CD14-positive monocyte (primary cell): Measurements from ENCODE around the gene COQ6. TPM values are rescaled to one million over a fixed set of nuclear protein-coding genes. Genes with fewer than 3 reads are reported as not detected.

Experiments used
- DNase-seq, 3 donors: peaks; one replicate each; pipeline ENCODE4 v3.0.0-alpha.2; 2011 to 2022
- H2AFZ ChIP-seq: 2 replicates; pipeline ENCODE4 v1.6.0; 2012; ENCODE audit warnings: mild to moderate bottlenecking, low read depth, low read length, inconsistent platforms; ENCODE audit not compliant: insufficient read depth, poor library complexity, severe bottlenecking
- H3K27ac ChIP-seq, 2 donors: 1 replicate in 1 of 2; 2 replicates in 1 of 2; pipeline ENCODE4 v1.5.1; 2012 to 2013; ENCODE audit warnings: low read length in 2 of 2, control low read depth in 1 of 2, inconsistent platforms in 1 of 2, low read depth in 1 of 2, mild to moderate bottlenecking in 1 of 2
- H3K27me3 ChIP-seq, 2 donors: one replicate each; pipeline versions ENCODE4 v1.6.0 to v1.6.1; 2011 to 2013; ENCODE audit warnings: low read length in 2 of 2; ENCODE audit not compliant: control insufficient read depth in 2 of 2, insufficient read depth in 2 of 2
- H3K36me3 ChIP-seq, 2 donors: replicated peaks in 1 of 2; 1 replicate in 1 of 2; 2 replicates in 1 of 2; pipeline versions ENCODE4 v1.5.1 to v1.6.1; 2012 to 2013; ENCODE audit warnings: low read length in 2 of 2, control low read depth in 1 of 2, inconsistent platforms in 1 of 2, mild to moderate bottlenecking in 1 of 2; ENCODE audit not compliant: insufficient read depth in 2 of 2, control insufficient read depth in 1 of 2
- H3K4me1 ChIP-seq, 2 donors: 1 replicate in 1 of 2; 2 replicates in 1 of 2; pipeline versions ENCODE4 v1.5.1 to v1.6.1; 2012 to 2013; ENCODE audit warnings: low read length in 2 of 2, control low read depth in 1 of 2, inconsistent platforms in 1 of 2, mild to moderate bottlenecking in 1 of 2, moderate library complexity in 1 of 2; ENCODE audit not compliant: insufficient read depth in 2 of 2, control insufficient read depth in 1 of 2
- H3K4me2 ChIP-seq: replicated peaks from 2 replicates; pipeline ENCODE3; 2012; ENCODE audit warnings: low read length, moderate library complexity, mild to moderate bottlenecking; ENCODE audit not compliant: poor library complexity, severe bottlenecking; ENCODE audit errors: extremely low read depth
- H3K4me3 ChIP-seq, 3 experiments: fragments of 200-600 bp in 1 of 3; sonication (generic) in 1 of 3; replicated peaks in 1 of 3; 1 replicate in 2 of 3; 2 replicates in 1 of 3; pipeline ENCODE4 v1.5.1; 2011 to 2013; ENCODE audit warnings: low read length in 3 of 3, mild to moderate bottlenecking in 3 of 3, control low read depth in 2 of 3, low read depth in 2 of 3, inconsistent platforms in 1 of 3, moderate library complexity in 1 of 3
- H3K79me2 ChIP-seq: 2 replicates; pipeline ENCODE4 v1.6.0; 2012; ENCODE audit warnings: mild to moderate bottlenecking, control low read depth, inconsistent platforms, low read length, moderate library complexity; ENCODE audit not compliant: insufficient read depth
- H3K9ac ChIP-seq: 2 replicates; pipeline ENCODE4 v1.6.0; 2017; ENCODE audit warnings: low read length, mild to moderate bottlenecking; ENCODE audit not compliant: insufficient read depth, poor library complexity, severe bottlenecking
- H3K9me3 ChIP-seq, 2 donors: replicated peaks in 1 of 2; 1 replicate in 1 of 2; 2 replicates in 1 of 2; pipeline versions ENCODE4 v1.5.1 to v1.6.1; 2012 to 2013; ENCODE audit warnings: low read length in 2 of 2, control low read depth in 1 of 2; ENCODE audit not compliant: control insufficient read depth in 1 of 2, insufficient read depth in 1 of 2
- H4K20me1 ChIP-seq: 2 replicates; pipeline ENCODE4 v1.6.0; 2012; ENCODE audit warnings: mild to moderate bottlenecking, low read length, control low read depth, moderate library complexity; ENCODE audit not compliant: insufficient read depth
- H3K27ac Mint-ChIP-seq, 7 donors: one replicate each; pipeline ENCODE4 v1.8.0; 2020; ENCODE audit warnings: mild to moderate bottlenecking in 7 of 7, mixed read lengths in 7 of 7, moderate library complexity in 6 of 7, inconsistent platforms in 2 of 7
- H3K27me3 Mint-ChIP-seq, 3 donors: one replicate each; pipeline ENCODE4 v1.8.0; 2021 to 2022; ENCODE audit warnings: low read depth in 3 of 3, mild to moderate bottlenecking in 3 of 3, mixed read lengths in 3 of 3, moderate library complexity in 3 of 3, inconsistent platforms in 1 of 3
- H3K36me3 Mint-ChIP-seq, 2 donors: one replicate each; pipeline ENCODE4 v1.8.0; 2020; ENCODE audit warnings: mixed read lengths in 2 of 2, inconsistent platforms in 1 of 2, mild to moderate bottlenecking in 1 of 2
- H3K4me1 Mint-ChIP-seq: one replicate; pipeline ENCODE4 v1.8.0; 2020; ENCODE audit warnings: mild to moderate bottlenecking, mixed read lengths
- H3K4me3 Mint-ChIP-seq, 2 donors: one replicate each; pipeline ENCODE4 v1.8.0; 2020; ENCODE audit warnings: mild to moderate bottlenecking in 2 of 2, mixed read lengths in 2 of 2, moderate library complexity in 1 of 2
- H3K9me3 Mint-ChIP-seq, 7 donors: one replicate each; pipeline ENCODE4 v1.8.0; 2020 to 2022; ENCODE audit warnings: mixed read lengths in 7 of 7, mild to moderate bottlenecking in 6 of 7, moderate library complexity in 6 of 7, inconsistent platforms in 2 of 7
- WGBS: methylation state at CpG from one replicate; pipeline ENCODE4 v1.1.5; 2013; ENCODE audit warnings: missing lambda C conversion rate; ENCODE audit not compliant: insufficient coverage; 5-methylcytosine and 5-hydroxymethylcytosine counted together
- intact Hi-C, 2 donors: fragments of 100-400 bp; cut with micrococcal nuclease; formaldehyde crosslinking; loops; one replicate each; pipeline versions ENCODE4 v1.15.0 to v1.15.1; 2023
- polyA plus RNA-seq, 3 donors: library from polyadenylated mRNA; depleted of rRNA in 1 of 3; unstranded in 2 of 3; stranded (reverse) in 1 of 3; fragments of 300-500 nt in 2 of 3; fragments of >200 nt in 1 of 3; fragmentation: Illumina TruSeq in 2 of 3; gene quantifications; 1 replicate in 2 of 3; 2 replicates in 1 of 3; pipeline ENCODE4 v1.2.3, GENCODE V29; 2012 to 2021
- TF ChIP-seq, protein P1 (sequence below): fragments of 200-600 bp; IDR thresholded peaks from one replicate; pipeline ENCODE4 v1.8.0; 2022; ENCODE audit warnings: antibody characterized with exemption, mild to moderate bottlenecking

COQ6 gene
- polyA plus RNA-seq, 3 donors, result 14.1 to 21.1 (median 14.6) TPM

DNA sequence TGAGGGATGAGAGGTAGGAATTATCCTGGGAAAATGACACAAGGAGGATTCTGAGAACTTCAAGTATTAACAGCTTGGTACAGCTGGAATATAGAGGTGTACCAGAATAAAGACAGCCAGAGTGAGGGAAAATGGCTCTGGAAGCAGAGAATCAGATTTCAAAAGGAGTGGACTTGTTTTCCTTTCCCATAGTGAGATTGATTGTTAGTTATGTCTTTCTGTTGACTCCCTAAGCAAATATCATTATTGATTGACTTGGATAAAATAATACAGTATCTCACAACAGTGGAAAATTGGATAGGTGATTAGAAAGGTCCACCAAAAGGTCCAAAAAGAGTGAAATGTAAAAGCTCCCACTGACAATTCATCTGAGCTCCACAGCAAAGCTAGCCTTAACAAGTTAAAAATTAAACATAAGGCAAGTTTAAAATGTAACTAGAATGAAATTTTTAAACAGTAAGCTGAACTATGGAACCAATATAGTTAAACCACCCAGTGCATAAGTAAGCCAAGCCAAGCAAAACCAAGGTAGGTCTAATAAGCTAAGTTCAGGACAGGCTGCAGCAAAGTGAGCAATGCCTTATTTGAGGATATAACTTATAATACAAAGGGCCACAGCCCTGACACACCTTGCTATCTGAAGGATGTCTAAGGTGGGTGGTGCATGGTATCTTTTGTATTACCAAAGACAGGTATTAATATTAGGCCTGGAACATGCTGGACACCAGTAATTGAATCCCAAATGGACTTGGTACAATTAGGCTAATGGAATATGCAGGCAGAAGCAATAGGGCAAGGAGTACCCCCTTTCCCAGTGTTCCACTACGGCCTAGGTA is 47.2 kb downstream of the COQ6 start:
- Histone ChIP-seq H3K4me2 (no peak overlapping the region), H3K79me2 (no peaks in the 10 kb centered on the region), H3K4me3 (no peak overlapping the region), H3K9ac (no peak overlapping the region), H3K9me3 (no peaks in the 10 kb centered on the region), H3K36me3 (peaks cover 0 to 18% of the 10 kb centered on the region in 2 donors), H3K4me1 (no peaks in the 10 kb centered on the region), H3K27me3 (no peaks in the 10 kb centered on the region), H3K27ac (no peak overlapping the region), H2AFZ (no peak overlapping the region), H4K20me1 (no peaks in the 10 kb centered on the region)
- TF ChIP-seq, protein P1, sequence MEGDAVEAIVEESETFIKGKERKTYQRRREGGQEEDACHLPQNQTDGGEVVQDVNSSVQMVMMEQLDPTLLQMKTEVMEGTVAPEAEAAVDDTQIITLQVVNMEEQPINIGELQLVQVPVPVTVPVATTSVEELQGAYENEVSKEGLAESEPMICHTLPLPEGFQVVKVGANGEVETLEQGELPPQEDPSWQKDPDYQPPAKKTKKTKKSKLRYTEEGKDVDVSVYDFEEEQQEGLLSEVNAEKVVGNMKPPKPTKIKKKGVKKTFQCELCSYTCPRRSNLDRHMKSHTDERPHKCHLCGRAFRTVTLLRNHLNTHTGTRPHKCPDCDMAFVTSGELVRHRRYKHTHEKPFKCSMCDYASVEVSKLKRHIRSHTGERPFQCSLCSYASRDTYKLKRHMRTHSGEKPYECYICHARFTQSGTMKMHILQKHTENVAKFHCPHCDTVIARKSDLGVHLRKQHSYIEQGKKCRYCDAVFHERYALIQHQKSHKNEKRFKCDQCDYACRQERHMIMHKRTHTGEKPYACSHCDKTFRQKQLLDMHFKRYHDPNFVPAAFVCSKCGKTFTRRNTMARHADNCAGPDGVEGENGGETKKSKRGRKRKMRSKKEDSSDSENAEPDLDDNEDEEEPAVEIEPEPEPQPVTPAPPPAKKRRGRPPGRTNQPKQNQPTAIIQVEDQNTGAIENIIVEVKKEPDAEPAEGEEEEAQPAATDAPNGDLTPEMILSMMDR, result no peak
- WGBS, result 100% methylated on average over 1 of the region's 1 CpG
- no peaks in the 10 kb centered on the region for H3K4me1 Mint-ChIP-seq
- intact Hi-C loops, result no loop called here
- peaks cover 0 to 1% (median 0%) of the 10 kb centered on the region in 7 donors for H3K9me3 Mint-ChIP-seq
- H3K36me3 Mint-ChIP-seq, result peaks cover 17 to 19% of the 10 kb centered on the region in 2 donors
- H3K4me3 Mint-ChIP-seq, result no peak overlapping the region
- H3K27me3 Mint-ChIP-seq, result peaks cover 0 to 1% (median 0%) of the 10 kb centered on the region in 3 donors
- H3K27ac Mint-ChIP-seq, result no peak overlapping the region
- no peak for DNase-seq

DNA sequence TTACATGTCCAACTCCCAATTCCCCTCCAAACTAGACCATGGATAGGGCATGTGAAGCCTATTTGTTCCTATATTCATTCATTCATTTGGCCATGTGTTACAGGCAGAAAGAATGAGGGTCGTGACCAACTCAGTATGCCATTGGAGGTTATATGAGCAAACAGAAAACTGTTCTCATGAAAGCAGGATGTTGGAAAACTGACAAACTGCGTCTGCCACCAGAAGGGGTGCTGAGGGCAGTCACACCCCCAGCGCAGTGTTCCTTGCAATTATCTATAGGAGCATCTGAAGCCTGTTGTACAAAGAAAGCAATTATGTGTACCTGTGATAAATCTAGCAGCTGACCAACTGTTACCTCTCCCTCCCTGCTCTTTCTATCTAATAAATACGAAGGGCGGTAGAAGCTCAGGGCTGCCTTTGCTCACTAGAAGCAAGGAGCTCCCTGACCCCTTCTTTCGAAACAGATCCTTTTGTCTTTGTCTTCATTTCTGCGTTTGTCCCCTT is 47.9 kb downstream of the COQ6 start:
- H4K20me1 ChIP-seq, result no peaks in the 10 kb centered on the region
- H3K79me2 ChIP-seq, result no peaks in the 10 kb centered on the region
- WGBS, result 97% methylated on average over 3 of the region's 7 CpGs
- no peak overlapping the region for H3K27ac ChIP-seq
- H3K9me3 ChIP-seq, result no peaks in the 10 kb centered on the region
- no peaks in the 10 kb centered on the region for H3K27me3 ChIP-seq
- no peaks in the 10 kb centered on the region for H3K4me1 Mint-ChIP-seq
- peaks cover 0 to 1% (median 0%) of the 10 kb centered on the region in 3 donors for H3K27me3 Mint-ChIP-seq
- peaks cover 18 to 20% of the 10 kb centered on the region in 2 donors for H3K36me3 Mint-ChIP-seq
- no peak for DNase-seq
- H3K4me2 ChIP-seq, result no peak overlapping the region
- no peak overlapping the region for H2AFZ ChIP-seq
- peaks cover 0 to 19% of the 10 kb centered on the region in 2 donors for H3K36me3 ChIP-seq
- no peak overlapping the region for H3K9ac ChIP-seq
- TF ChIP-seq, protein P1, result no peak
- no peaks in the 10 kb centered on the region for H3K9me3 Mint-ChIP-seq
- no peak overlapping the region for H3K4me3 ChIP-seq
- H3K4me3 Mint-ChIP-seq, result no peak overlapping the region
- H3K27ac Mint-ChIP-seq, result no peak overlapping the region
- intact Hi-C loops, result no loop called here
- H3K4me1 ChIP-seq, result no peaks in the 10 kb centered on the region
